NT2/D1 (cell line): ENCODE data around the gene FEZF2.

Experiments used
- DNase-seq: peaks from one replicate; pipeline ENCODE4 v3.0.0-alpha.2; 2011; ENCODE audit warnings: low read depth, low spot score
- H3K27me3 ChIP-seq: 2 replicates; pipeline ENCODE4 v1.6.0; 2011; ENCODE audit warnings: mild to moderate bottlenecking; ENCODE audit not compliant: insufficient read length, insufficient read depth
- H3K36me3 ChIP-seq: 2 replicates; pipeline ENCODE4 v1.6.1; 2011; ENCODE audit warnings: mild to moderate bottlenecking, low read length, mixed read lengths; ENCODE audit not compliant: insufficient read depth, insufficient read length
- H3K4me1 ChIP-seq: 2 replicates; pipeline ENCODE4 v1.5.1; 2011; ENCODE audit not compliant: insufficient read depth, insufficient read length
- H3K4me3 ChIP-seq: 2 replicates; pipeline ENCODE4 v1.5.1; 2011; ENCODE audit warnings: low read depth; ENCODE audit not compliant: insufficient read length
- H3K9ac ChIP-seq: 2 replicates; pipeline ENCODE4 v1.6.0; 2011; ENCODE audit warnings: low read depth; ENCODE audit not compliant: insufficient read length
- H3K9me3 ChIP-seq: 2 replicates; pipeline ENCODE4 v1.5.1; 2011; ENCODE audit warnings: mild to moderate bottlenecking, low read length; ENCODE audit not compliant: insufficient read depth
- SUZ12 ChIP-seq: IDR thresholded peaks from 2 replicates; pipeline ENCODE4 v1.6.1; 2011; ENCODE audit not compliant: insufficient read length, insufficient read depth; ENCODE audit errors: extremely low read depth
- YY1 ChIP-seq: IDR thresholded peaks from 2 replicates; pipeline ENCODE4 v1.6.1; 2011; ENCODE audit not compliant: insufficient read length, insufficient read depth
- ZNF274 ChIP-seq: IDR thresholded peaks from 2 replicates; pipeline ENCODE4 v1.6.1; 2011; ENCODE audit warnings: mild to moderate bottlenecking, low read depth, low read length

FEZF2 gene

DNA sequence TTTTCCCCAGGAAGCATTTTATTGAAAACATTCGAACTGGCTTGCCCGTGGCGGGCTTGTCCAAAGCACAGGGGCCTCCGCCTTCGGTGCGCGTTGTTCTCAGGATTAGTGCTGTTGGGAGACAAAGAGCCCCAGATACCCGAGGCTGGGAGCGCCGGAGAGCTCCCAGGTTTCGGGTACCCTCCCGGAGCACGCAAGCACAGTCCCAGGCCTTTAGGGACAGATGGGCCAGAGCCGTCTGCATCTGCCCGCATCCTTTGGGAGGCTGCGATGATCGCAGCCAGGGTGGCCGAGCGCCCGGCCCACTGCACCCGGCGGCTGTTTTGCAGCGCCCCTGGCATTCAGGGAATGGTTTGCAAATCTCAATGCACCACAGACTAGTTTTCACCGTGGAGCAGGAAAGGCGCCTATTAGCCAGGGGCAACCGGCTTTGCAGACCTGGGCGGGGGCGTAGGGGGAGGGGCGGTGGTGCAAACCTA, 5.0 kb upstream of the FEZF2 start:
- DNase-seq, result no peak
- Histone ChIP-seq H3K9ac (peak overlapping the region; percentile 25), H3K36me3 (no peaks in the 10 kb centered on the region), H3K4me1 (peaks cover 10% of the 10 kb centered on the region), H3K4me3 (peak overlapping the region; percentile 12), H3K27me3 (peaks cover 98% of the 10 kb centered on the region), H3K9me3 (peaks cover 8% of the 10 kb centered on the region; the same call in 1 of the 2 replicates)
- no peak for TF ChIP-seq YY1
- TF ChIP-seq SUZ12, result peak; percentile 22
- TF ChIP-seq ZNF274, result no peak

DNA sequence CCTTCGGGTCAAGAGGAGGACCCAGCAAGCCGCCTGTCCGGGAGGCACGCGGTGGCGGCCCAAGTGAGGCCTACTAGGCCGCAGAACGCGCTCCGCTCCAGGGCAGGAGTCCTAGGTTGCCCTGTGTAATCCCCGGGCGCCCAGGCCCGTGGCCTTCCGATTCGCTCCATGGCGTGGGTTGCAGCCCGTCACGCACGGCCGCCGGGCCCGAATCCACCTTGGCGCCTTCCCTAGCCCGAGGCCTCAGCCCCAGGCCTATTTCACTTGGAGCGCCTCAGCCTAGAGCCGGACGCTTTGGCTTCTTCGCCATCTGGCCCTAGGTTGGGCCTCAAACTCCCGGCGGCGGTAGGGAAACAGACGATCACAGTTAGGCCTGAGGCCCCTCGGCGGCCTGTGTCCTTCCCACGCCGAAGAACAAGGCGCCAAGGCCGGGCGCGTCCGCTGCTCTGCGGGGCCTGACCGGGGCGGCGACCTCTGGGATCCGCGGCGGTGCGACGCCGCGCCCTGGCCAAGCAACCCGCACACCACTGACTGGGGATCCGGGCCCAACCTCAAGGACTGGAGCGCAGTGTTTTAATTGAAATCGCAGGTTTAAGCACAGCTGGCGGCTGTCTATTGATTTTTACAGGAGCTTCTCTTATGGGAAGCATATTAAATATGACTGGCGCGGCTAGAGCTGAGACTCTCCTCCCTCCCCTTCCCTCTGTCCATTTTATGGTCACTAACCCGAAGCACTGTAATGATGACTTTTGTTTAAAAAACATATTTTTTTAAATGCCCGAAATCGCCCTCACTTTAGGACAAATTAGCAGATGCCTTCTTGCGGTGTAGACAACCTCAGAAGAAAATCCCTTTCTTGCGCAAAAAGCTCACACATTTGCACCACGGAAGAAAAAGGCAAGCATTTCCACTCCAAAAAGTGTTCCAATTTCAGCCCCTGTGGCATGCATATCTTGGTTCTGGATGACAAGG, 3.8 kb upstream of the FEZF2 start:
- H3K9ac ChIP-seq, result peak overlapping the region; percentile 51
- peaks cover 100% of the 10 kb centered on the region for H3K27me3 ChIP-seq
- no peak for DNase-seq
- peaks cover 8% of the 10 kb centered on the region; the same call in 1 of the 2 replicates for H3K9me3 ChIP-seq
- TF ChIP-seq YY1 (no peak), SUZ12 (peak; percentile 92), ZNF274 (no peak)
- H3K4me1 ChIP-seq, result peaks cover 10% of the 10 kb centered on the region
- no peak overlapping the region for H3K4me3 ChIP-seq
- H3K36me3 ChIP-seq, result no peaks in the 10 kb centered on the region

GRCh38 chr3:62376454-62376720, 3.0 kb upstream of the FEZF2 start:
- no peaks in the 10 kb centered on the region for H3K36me3 ChIP-seq
- H3K4me3 ChIP-seq, result no peak overlapping the region
- H3K27me3 ChIP-seq, result peaks cover 100% of the 10 kb centered on the region
- peaks cover 4% of the 10 kb centered on the region; the same call in 1 of the 2 replicates for H3K9me3 ChIP-seq
- TF ChIP-seq YY1 (no peak), SUZ12 (no peak), ZNF274 (no peak)
- H3K4me1 ChIP-seq, result peaks cover 12% of the 10 kb centered on the region
- H3K9ac ChIP-seq, result no peak overlapping the region
- no peak for DNase-seq

- TF ChIP-seq ZNF274, result no peak
- TF ChIP-seq SUZ12, result peak; percentile 58
- Histone ChIP-seq H3K4me1 (peaks cover 16% of the 10 kb centered on the region), H3K27me3 (peaks cover 100% of the 10 kb centered on the region), H3K4me3 (no peak overlapping the region), H3K9me3 (no peaks in the 10 kb centered on the region), H3K9ac (no peak overlapping the region), H3K36me3 (no peaks in the 10 kb centered on the region)
- no peak for DNase-seq
Measured at GRCh38 chr3:62375655-62376453, 2.5 kb upstream of the FEZF2 start.

DNA sequence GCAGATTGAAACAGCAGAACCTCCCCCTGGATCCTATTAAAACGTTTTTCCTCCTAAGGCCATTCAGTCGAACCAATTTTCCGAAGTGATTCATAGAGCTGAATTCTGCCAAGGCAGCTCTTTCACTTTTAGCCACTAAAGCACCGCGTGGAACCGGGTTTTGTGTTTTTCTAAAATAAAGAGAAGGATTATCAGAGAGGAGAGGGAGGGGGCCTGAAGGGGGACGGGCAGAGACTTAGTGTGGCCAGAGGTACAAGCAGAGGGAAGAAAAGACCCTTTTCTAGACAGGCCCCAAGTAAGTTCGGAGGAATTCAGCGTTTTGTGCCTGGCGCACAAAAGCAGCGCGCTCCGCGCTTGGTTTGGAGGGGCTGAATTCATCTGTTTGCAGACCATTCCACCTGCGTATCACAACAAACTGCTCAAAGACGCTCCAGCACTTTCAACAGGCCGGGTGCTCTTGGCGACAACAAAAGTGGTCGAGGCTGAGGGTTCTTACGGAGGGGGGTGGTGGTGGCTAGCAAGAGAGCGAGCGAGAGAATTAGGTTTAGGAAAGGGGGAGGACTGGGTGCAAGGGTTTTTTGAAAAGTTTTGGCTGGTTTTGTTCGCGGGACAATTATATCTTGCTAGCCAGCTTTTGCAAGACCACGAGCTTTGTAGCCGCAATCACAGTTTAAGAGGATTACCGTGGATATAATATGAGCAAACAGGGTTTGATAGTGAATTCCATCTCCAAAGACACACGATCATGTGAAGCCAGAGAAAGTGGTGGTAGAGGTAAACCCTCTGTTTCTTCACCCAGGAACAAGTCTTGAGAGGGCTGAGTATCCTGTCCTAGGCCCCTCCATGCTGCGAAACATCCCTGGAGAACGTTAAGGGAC, 1.2 kb upstream of the FEZF2 start:
- Histone ChIP-seq H3K36me3 (no peaks in the 10 kb centered on the region), H3K9me3 (no peaks in the 10 kb centered on the region), H3K9ac (no peak overlapping the region), H3K4me3 (no peak overlapping the region), H3K4me1 (peaks cover 16% of the 10 kb centered on the region), H3K27me3 (peaks cover 100% of the 10 kb centered on the region)
- TF ChIP-seq SUZ12, result no peak
- no peak for DNase-seq

DNA sequence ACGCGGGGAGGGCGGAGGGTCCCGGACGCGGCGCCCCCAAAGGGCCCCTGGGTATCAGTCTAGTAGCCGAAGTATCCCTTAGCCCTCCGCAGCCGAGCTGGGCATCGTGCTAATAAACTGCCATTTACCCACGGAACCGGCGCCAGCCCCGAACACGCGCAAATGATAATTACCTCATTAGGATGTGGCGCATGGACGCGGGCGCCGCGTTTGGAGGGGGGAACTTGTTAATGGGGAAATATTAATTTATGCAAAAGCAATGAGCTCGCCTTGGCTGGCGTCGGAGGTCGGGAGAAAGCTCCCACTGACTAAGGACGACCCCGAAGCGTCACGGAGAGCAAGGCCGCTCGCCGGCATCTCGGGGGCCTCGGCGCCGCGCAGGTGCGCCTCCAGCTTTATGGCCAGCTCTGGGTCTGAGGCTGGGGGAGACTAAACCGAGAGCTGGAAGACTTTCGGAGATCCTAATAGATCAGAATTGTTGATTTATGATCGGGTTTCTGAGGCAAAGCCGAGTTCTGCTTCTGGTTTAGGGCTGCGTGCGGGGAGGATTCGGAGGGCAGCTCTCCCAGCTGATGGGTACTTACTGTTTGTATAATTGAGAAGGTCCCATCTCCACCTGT, 474 bp upstream of the FEZF2 start:
- TF ChIP-seq ZNF274, result no peak
- TF ChIP-seq YY1, result no peak
- peak; percentile 98 for TF ChIP-seq SUZ12
- no peak for DNase-seq
- Histone ChIP-seq H3K9me3 (no peaks in the 10 kb centered on the region), H3K36me3 (no peaks in the 10 kb centered on the region), H3K27me3 (peaks cover 100% of the 10 kb centered on the region), H3K9ac (peak overlapping the region; percentile 32), H3K4me3 (no peak overlapping the region), H3K4me1 (peaks cover 16% of the 10 kb centered on the region)
